ENCODE results near the gene TANC1. TPM values are rescaled to one million over a fixed set of nuclear protein-coding genes. Genes with fewer than 3 reads are reported as not detected.
A peak's percentile ranks its signal among the peaks of the same experiment; 100 is the strongest.

The TANC1 gene
- total RNA-seq, 2 donors from 2014 or later, result 70.1 to 86.1 TPM

DNA sequence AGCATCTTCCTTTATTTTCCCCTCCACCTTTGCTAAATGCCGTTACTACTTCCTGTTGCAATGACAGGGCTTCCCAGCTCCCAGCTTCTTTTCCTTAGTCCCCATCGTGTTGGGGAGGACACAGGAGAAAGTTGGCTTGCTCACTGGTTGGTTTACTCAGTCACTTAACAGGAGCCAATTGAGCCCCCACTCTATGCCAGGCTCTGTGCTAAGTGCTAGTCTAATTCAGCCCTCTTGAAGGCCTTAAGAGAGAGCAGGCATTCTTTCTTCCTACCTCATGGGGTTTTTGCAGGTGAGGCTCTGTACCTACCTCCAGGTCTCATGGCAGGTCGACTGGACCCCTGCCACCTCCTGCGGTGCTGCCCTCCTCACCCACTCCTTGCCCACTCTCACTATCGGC lies 20.1 kb downstream of the TANC1 start:
- Histone ChIP-seq H3K27me3 (replicated peaks; ENCODE audit: insufficient read depth) (no peaks in the 10 kb centered on the region), H3K4me1 (ENCODE audit: control insufficient read depth in 1 of 2, low read depth in 2 of 2) (peaks cover 15 to 50% of the 10 kb centered on the region in 2 donors), H3K36me3 (no peaks in the 10 kb centered on the region), H3K4me3 (no peak overlapping the region), H3K27ac (no peak overlapping the region), H3K9me3 (no peaks in the 10 kb centered on the region)
- ATAC-seq (ENCODE audit: insufficient number of reproducible peaks, low FRiP score, low read depth) (no peak), DNase-seq (ENCODE audit: low spot score) (no peak)
- TF ChIP-seq, protein P1, sequence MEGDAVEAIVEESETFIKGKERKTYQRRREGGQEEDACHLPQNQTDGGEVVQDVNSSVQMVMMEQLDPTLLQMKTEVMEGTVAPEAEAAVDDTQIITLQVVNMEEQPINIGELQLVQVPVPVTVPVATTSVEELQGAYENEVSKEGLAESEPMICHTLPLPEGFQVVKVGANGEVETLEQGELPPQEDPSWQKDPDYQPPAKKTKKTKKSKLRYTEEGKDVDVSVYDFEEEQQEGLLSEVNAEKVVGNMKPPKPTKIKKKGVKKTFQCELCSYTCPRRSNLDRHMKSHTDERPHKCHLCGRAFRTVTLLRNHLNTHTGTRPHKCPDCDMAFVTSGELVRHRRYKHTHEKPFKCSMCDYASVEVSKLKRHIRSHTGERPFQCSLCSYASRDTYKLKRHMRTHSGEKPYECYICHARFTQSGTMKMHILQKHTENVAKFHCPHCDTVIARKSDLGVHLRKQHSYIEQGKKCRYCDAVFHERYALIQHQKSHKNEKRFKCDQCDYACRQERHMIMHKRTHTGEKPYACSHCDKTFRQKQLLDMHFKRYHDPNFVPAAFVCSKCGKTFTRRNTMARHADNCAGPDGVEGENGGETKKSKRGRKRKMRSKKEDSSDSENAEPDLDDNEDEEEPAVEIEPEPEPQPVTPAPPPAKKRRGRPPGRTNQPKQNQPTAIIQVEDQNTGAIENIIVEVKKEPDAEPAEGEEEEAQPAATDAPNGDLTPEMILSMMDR (IDR thresholded peaks at IDR 0.05), result no peak

DNA sequence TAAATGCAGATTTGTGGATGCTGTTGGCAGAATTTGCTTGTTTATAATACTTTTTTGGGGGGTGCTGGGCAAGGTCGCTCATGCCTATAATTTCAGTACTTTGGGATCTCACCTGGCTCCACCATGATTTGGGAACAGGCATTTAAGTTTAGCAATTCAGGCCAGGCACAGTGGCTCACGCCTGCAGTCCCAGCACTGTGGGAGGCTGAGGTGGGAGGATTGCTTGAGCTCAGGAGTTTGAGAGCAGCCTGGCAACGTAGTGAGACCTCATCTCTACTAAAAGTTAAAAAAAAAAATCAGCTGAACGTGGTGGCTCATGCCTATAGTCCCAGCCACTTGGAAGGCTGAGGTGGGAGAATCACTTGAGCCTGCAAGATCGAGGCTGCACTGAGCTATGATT lies 20.7 kb downstream of the TANC1 start:
- peaks cover 11 to 46% of the 10 kb centered on the region in 2 donors for H3K4me1 ChIP-seq (ENCODE audit: control insufficient read depth in 1 of 2, low read depth in 2 of 2)
- no peak overlapping the region for H3K27ac ChIP-seq
- no peak for DNase-seq (ENCODE audit: low spot score)
- H3K36me3 ChIP-seq, result no peaks in the 10 kb centered on the region
- no peak overlapping the region for H3K4me3 ChIP-seq
- H3K27me3 ChIP-seq (replicated peaks; ENCODE audit: insufficient read depth), result no peaks in the 10 kb centered on the region
- TF ChIP-seq, protein P1 (IDR thresholded peaks at IDR 0.05), result no peak
- no peaks in the 10 kb centered on the region for H3K9me3 ChIP-seq
- no peak for ATAC-seq (ENCODE audit: insufficient number of reproducible peaks, low FRiP score, low read depth)

DNA sequence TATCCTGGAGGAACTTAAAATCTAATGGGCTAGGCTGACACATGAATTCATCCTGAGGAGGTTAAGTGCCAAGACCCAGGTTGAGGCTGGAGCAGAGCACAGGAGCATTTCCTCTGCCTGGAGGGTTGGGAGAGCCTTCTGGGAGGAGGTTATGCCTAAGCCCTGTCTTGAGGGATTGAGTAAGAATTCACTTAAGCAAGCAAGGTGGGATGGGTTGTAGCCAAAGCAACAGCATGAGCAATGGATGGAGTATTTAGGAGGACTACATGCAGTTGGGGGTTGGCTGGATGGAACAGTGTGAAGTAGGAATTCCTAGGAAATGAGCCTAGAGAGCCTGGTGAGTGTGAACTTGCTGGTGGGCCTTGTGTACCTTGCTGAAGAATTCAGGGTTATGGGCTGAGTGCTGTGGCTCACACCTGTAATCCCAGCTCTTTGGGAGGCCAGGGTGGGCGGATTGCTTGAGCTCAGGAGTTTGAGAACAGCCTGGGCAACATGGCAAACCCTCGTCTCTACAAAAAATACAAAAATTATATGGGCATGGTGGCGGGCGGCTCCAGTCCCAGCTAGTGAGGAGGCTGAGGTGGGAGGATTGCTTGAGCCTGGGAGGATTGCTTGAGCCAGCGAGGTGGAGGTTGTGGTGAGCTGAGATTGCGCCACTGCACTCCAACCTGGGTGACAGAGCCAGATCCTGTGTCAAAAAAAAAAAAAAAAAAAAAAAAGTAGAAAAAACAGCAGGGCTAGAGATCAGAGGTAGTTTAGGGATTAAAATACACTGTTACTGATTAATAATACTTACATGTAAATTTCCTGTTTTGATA lies 22.2 kb downstream of the TANC1 start:
- peak; percentile 76 for ATAC-seq (ENCODE audit: insufficient number of reproducible peaks, low FRiP score, low read depth)

DNA sequence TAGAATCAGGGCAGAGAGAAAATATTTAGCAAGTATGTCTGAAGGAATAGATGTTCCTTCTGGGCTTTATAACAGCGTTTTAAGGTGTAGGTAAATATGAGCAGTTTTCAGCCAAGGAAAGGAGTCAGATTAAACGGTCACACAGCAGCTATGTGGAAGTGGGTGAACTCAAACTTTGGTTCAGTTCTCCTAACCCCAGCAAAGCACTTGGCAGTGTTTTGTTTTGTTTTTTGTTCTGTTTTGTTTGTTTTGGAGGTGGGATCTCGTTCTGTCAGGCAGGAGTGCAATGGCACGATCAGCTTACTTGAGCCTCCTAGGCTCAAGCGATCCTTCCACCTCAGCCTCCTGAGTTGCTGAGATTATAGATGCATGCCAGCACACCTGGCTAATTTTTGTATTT lies 24.6 kb downstream of the TANC1 start:
- Histone ChIP-seq H3K4me3 (no peak overlapping the region), H3K9me3 (no peaks in the 10 kb centered on the region), H3K4me1 (ENCODE audit: control insufficient read depth in 1 of 2, low read depth in 2 of 2) (peaks cover 16 to 56% of the 10 kb centered on the region in 2 donors), H3K27me3 (replicated peaks; ENCODE audit: insufficient read depth) (no peaks in the 10 kb centered on the region), H3K27ac (no peak overlapping the region), H3K36me3 (no peaks in the 10 kb centered on the region)
- TF ChIP-seq, protein P1 (IDR thresholded peaks at IDR 0.05), result no peak
- DNase-seq (ENCODE audit: low spot score) (no peak), ATAC-seq (ENCODE audit: insufficient number of reproducible peaks, low FRiP score, low read depth) (no peak)

More for the DNA sequence above, 22.2 kb downstream of the TANC1 start:
- no peaks in the 10 kb centered on the region for H3K36me3 ChIP-seq
- H3K27me3 ChIP-seq (replicated peaks; ENCODE audit: insufficient read depth), result no peaks in the 10 kb centered on the region
- TF ChIP-seq, protein P1 (IDR thresholded peaks at IDR 0.05), result no peak
- no peak for DNase-seq (ENCODE audit: low spot score)
- peaks cover 16 to 50% of the 10 kb centered on the region in 2 donors for H3K4me1 ChIP-seq (ENCODE audit: control insufficient read depth in 1 of 2, low read depth in 2 of 2)
- no peak overlapping the region for H3K4me3 ChIP-seq
- H3K27ac ChIP-seq, result no peak overlapping the region
- H3K9me3 ChIP-seq, result no peaks in the 10 kb centered on the region

DNA sequence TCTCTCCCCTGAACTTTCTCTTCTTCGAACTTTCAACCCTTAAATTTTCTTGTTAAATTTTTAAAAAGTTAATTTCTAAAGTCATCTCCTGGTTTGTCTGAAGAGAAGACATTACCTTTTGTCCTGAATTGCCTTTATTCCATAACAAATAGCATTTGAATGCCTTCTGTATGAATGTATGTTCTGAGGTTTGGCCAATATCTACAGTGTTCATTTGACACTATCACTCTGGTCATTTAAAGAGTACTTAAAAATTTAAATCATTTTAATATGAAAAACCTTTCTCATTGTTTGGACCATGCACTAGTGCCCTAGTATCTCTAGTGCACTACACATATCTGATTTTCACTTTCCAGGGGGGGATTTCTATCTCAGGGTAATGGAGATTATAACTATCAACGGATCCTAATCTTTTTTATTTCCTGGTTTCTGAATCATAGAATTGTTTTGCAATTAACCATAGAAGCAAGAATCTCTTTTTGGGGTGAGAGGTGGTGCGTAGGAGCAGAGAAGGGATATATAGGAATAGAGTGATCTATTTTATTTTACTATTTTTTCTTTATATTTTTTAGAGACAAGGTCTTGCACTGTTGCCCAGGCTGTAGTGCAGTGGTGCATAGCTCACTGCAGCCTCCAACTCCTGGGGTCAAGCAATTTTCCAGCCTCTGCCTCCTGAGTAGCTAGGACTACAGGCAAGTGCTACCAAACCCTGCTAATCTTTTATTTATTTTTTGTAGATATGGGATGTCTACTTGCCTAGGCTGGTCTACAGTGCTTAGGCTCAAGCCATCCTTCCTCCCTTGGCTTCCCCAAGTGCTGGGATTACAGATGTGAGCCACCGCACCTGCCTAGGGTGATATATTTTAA lies 25.5 kb downstream of the TANC1 start:
- Histone ChIP-seq H3K27ac (no peak overlapping the region), H3K27me3 (replicated peaks; ENCODE audit: insufficient read depth) (no peaks in the 10 kb centered on the region), H3K4me3 (no peak overlapping the region), H3K36me3 (no peaks in the 10 kb centered on the region), H3K9me3 (no peaks in the 10 kb centered on the region), H3K4me1 (ENCODE audit: control insufficient read depth in 1 of 2, low read depth in 2 of 2) (peaks cover 18 to 64% of the 10 kb centered on the region in 2 donors)
- ATAC-seq (ENCODE audit: insufficient number of reproducible peaks, low FRiP score, low read depth) (no peak), DNase-seq (ENCODE audit: low spot score) (no peak)
- TF ChIP-seq, protein P1 (IDR thresholded peaks at IDR 0.05), result no peak

Measured in thoracic aorta (tissue), 2 donors.